Adipose tissue (tissue), 3 donors: Measurements from ENCODE around the gene ALDH3B1. TPM values are rescaled to one million over a fixed set of nuclear protein-coding genes. Genes with fewer than 3 reads are reported as not detected.
"Not testable (repeated sequence)": the region's sequence is repeated elsewhere in the genome, so short reads cannot be mapped to it uniquely, and the experiment has no call there.

Experiments used
- H3K27ac ChIP-seq: one replicate; pipeline ENCODE4 v1.5.1; 2013; ENCODE audit warnings: low read depth, low read length
- WGBS, 3 donors: extraction: QIAGEN DNeasy Blood & Tissue Kit; methylation state at CpG; one replicate each; pipeline ENCODE4 v1.1.7; 2013; 5-methylcytosine and 5-hydroxymethylcytosine counted together
- polyA plus RNA-seq, 3 donors: library from polyadenylated mRNA; stranded (reverse); fragments of 200-250 nt; gene quantifications; one replicate each; pipeline ENCODE4 v1.2.3, GENCODE V29; 2013
- donor health status: healthy with polysubstance abuse.
- donor health status: Bipolar disorder and iron deficiency.
- donor health status: healthy.

The ALDH3B1 gene
- polyA plus RNA-seq: 1 to 10 TPM; 3.1 to 8.7 (median 6.9) TPM

- peak within 1 kb of the TSS; percentile 78 for H3K27ac ChIP-seq
- WGBS, 3 donors: 10 to 14% (median 12%) methylated on average over 31 to 33 of the region's 33 CpGs
Measured at GRCh38 chr11:68010090-68011041, at the start of gene ALDH3B1. TSS of gene ALDH3B1 (plus strand) at chr11:68010327. CDS start at chr11:68015298, 4,971 bp downstream.

GRCh38 chr11:67963217-67963616 lies 46.9 kb upstream of the ALDH3B1 start:
- H3K27ac ChIP-seq: not testable (repeated sequence)
- WGBS, 3 donors: 88 to 93% (median 89%) methylated on average over 13 to 16 of the region's 16 CpGs

DNA sequence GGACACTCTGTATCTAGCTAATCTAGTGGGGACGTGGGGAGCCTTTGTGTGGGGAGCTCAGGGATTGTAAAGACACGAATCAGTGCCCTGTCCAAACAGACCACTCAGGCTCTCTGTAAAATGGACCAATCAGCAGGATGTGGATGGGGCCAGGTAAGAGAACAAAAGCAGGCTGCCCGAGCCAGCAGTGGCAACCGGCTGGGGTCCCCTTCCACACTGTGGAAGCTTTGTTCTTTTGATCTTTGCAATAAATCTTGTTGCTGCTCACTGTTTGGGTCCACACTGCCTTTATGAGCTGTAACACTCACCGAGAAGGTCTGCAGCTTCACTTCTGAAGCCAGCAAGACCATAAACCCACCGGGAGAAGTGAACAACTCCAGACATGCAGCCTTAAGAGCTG lies 46.2 kb upstream of the ALDH3B1 start:
- 51 to 64% (median 63%) methylated on average over 6 of the region's 6 CpGs for WGBS, 3 donors
- not testable (repeated sequence) for H3K27ac ChIP-seq

DNA sequence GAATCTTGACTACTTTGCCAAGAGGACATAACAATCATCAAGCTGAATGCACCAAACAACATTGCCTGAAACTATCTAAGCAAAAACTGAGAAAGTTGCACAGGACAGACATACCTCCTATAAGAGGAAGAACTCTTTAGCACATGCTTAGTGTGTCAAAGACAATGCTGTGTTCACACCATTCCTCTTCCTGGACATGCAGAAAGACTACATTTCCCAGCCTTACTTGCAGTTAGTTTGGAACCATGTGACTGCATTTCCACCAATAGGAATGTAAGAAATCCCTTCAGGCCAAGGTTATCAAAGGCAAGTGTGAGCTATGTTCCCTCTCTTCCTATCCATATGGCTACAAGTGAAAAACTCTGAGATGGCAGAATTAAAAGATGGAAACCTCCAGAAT lies 45.4 kb upstream of the ALDH3B1 start:
- H3K27ac ChIP-seq: not testable (repeated sequence)

- WGBS, 3 donors: 91 to 94% (median 92%) methylated on average over 19 of the region's 19 CpGs
- H3K27ac ChIP-seq: not testable (repeated sequence)
Measured at GRCh38 chr11:67965830-67966348, 44.2 kb upstream of the ALDH3B1 start.

- H3K27ac ChIP-seq: not testable (repeated sequence)
- 83 to 87% (median 83%) methylated on average over 12 of the region's 12 CpGs for WGBS, 3 donors
Measured at GRCh38 chr11:67974746-67975145, 35.4 kb upstream of the ALDH3B1 start.

- 32 to 66% (median 65%) methylated on average over 17 of the region's 17 CpGs for WGBS, 3 donors
- H3K27ac ChIP-seq: not testable (repeated sequence)
Measured at GRCh38 chr11:67978766-67979418, 31.2 kb upstream of the ALDH3B1 start.

- 86 to 95% (median 90%) methylated on average over 10 of the region's 10 CpGs for WGBS, 3 donors
- not testable (repeated sequence) for H3K27ac ChIP-seq
Measured at GRCh38 chr11:67981226-67981625, 28.9 kb upstream of the ALDH3B1 start.

- not testable (repeated sequence) for H3K27ac ChIP-seq
- WGBS, 3 donors: 75 to 80% (median 76%) methylated on average over 17 of the region's 17 CpGs
Measured at GRCh38 chr11:67982255-67982857, 27.8 kb upstream of the ALDH3B1 start.

DNA sequence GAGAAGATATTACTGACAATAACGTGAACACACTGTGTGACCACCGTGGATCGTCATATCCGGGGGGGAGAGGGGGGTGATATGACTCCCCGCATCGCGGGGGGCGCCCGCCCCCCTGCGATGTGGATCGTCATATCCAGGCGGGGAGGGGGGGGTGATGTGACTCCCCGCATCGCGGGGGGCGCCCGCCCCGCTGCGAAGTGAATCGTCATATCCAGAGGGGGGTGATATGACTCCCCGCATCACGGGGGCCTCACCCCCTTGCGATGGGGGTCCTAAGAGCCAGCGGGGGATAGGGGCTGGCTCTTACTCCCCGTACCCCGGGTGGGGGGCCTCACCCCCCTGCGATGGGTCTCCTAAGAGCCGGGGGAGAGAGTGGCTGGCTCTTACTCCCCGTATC lies 26.2 kb upstream of the ALDH3B1 start:
- no peak overlapping the region for H3K27ac ChIP-seq
- 78 to 84% (median 80%) methylated on average over 23 to 29 of the region's 29 CpGs for WGBS, 3 donors

DNA sequence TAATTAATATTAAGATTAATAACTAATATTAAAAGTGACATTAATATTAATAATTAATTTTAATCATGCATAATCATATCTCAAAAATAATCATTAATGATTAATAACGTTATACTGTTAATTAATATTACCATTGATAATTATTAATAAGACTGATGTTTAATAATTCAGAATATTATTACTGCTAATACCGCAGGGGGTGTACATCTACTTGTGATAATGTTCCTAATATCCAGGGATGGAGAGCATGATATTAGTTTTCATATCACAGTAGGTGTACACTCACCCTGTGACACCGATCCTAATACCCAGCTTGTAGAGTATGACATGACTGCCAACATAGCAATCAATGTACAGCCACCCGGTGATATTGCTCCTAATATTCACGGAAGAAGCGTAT lies 24.8 kb upstream of the ALDH3B1 start:
- 75 to 83% (median 76%) methylated on average over 6 of the region's 6 CpGs for WGBS, 3 donors
- not testable (repeated sequence) for H3K27ac ChIP-seq

DNA sequence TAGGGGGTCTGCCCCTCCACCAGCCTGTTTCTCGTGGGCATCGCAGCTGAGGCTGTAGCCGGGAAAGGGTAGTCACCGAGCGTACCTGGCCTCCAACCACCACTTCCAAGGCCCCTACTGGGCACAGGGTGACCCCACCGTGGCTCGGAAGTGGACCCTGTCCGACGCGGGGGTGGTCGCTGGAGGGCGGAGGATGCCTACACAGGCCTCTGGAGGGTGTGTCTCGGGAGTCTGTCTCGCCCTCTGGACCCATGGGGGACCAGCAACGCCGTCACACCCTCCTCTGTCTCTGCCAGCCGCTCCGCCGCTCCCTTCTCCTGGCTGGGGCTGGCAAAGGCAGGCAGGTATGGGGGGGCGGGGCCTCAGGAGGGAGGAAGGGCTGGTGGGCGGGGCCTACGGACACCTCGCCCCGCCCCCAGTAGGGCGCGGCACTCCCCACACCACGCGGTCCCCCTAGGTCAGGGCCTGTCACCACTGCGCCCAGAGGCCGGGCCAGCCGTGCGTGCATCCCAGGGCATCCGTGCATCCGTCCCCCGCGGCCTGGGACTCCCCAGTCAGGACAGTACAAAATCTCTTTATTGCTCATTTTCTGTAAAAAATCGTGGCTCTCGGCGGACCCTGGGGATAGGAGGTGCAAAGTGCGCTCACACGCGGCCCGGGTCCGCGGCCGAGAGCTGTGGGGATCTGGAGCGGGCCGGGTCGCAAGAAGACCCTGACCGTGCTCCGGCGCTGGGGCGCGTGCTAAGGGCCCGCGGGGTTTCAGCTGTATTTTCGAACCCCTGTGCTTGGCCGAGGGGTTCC lies 19.4 kb upstream of the ALDH3B1 start:
- not testable (repeated sequence) for H3K27ac ChIP-seq
- WGBS, 3 donors: 16 to 26% (median 23%) methylated on average over 44 to 45 of the region's 58 CpGs

GRCh38 chr11:67991347-67992121 lies 18.6 kb upstream of the ALDH3B1 start:
- H3K27ac ChIP-seq: not testable (repeated sequence)
- WGBS, 3 donors: 26 to 35% (median 30%) methylated on average over 21 to 64 of the region's 70 CpGs

DNA sequence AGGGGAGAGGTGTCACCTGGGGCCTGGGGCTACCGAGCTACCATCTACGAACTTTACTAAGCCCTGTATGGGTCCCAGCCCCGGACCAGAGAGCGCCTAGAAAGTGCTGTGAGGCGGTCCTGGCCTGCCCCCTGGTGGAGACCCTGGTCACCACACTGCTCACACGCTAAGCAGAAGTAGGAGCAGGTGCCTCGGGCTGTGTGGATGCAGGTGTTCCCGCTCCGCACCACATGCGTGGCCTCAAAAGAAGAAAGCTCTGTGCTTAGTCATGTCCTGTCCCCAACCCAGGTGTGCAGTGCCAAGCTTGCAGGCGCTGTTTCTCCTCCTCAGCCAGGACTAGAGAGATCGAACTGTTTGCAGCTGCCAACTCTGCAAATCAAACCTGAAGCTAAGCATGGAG lies 16.3 kb upstream of the ALDH3B1 start:
- H3K27ac ChIP-seq: not testable (repeated sequence)
- WGBS, 3 donors: 24 to 48% (median 39%) methylated on average over 12 of the region's 12 CpGs

GRCh38 chr11:67994387-67994786 lies 15.7 kb upstream of the ALDH3B1 start:
- H3K27ac ChIP-seq: not testable (repeated sequence)
- WGBS, 3 donors: 93 to 95% (median 94%) methylated on average over 5 of the region's 5 CpGs

- H3K27ac ChIP-seq: not testable (repeated sequence)
- 92 to 100% (median 100%) methylated on average over 3 of the region's 3 CpGs for WGBS, 3 donors
Measured at GRCh38 chr11:67995129-67995528, 15.0 kb upstream of the ALDH3B1 start.

- 86 to 90% (median 86%) methylated on average over 11 to 14 of the region's 14 CpGs for WGBS, 3 donors
- H3K27ac ChIP-seq: not testable (repeated sequence)
Measured at GRCh38 chr11:67995579-67995978, 14.5 kb upstream of the ALDH3B1 start.
